ENCODE measurements around the gene ISOC2. TPM values are rescaled to one million over a fixed set of nuclear protein-coding genes. Genes with fewer than 3 reads are reported as not detected.

ISOC2 gene
- total and polyA plus RNA-seq, 9 of the 15 experiments (the other 6 are each of a cell fraction or from before 2014, with no cell fraction given): 1.2 to 229 (median 58.3) TPM

GRCh38 chr19:55431183-55431582, 30.3 kb downstream of the ISOC2 start (continued):
- TF ChIP-seq HOMEZ (CRISPR knock-in tag; IDR thresholded peaks at IDR 0.05): no peak

GRCh38 chr19:55426042-55426441, 35.4 kb downstream of the ISOC2 start:
- Histone ChIP-seq H3K4me3 (no peak overlapping the region), H3K9ac (ENCODE audit: insufficient read depth in 1 of 2, low read depth in 2 of 2, low read length in 2 of 2) (no peak overlapping the region), H3K4me2 (ENCODE audit: insufficient read depth, low read length) (no peak overlapping the region), H3K9me1 (ENCODE audit: control insufficient read depth, insufficient read depth, low read length) (no peaks in the 10 kb centered on the region), H3K27me3 (ENCODE audit: control insufficient read depth in 2 of 2, insufficient read depth in 2 of 2, low read length in 2 of 2) (peaks cover 11 to 15% of the 10 kb centered on the region in 2 experiments), H3K27ac (ENCODE audit: extremely low read depth, low read depth, low read length) (no peak overlapping the region), H4K20me1 (replicated peaks; ENCODE audit: control insufficient read depth, insufficient read depth, low read length) (no peaks in the 10 kb centered on the region), H2AFZ (ENCODE audit: low read depth, low read length) (no peak overlapping the region), H3K9me3 (replicated peaks; ENCODE audit: control insufficient read depth, insufficient read depth, low read depth, low read length) (peaks cover 4% of the 10 kb centered on the region; the same call in 1 of the 2 replicates), H3K79me2 (ENCODE audit: control insufficient read depth, insufficient read depth, low read length) (no peaks in the 10 kb centered on the region), H3K4me1 (replicated peaks in 1 of 2; ENCODE audit: control insufficient read depth in 2 of 2, insufficient read depth in 2 of 2, low read length in 2 of 2) (no peaks in the 10 kb centered on the region; a peak in 1 of 5 replicates), H3K36me3 (ENCODE audit: control insufficient read depth, insufficient read depth, low read length) (no peaks in the 10 kb centered on the region)
- 5% methylated on average over 2 of the region's 2 CpGs for whole genome bisulfite sequencing (ENCODE audit: insufficient coverage, low coverage, missing lambda C conversion rate)
- TF ChIP-seq ZNF830 (CRISPR knock-in tag; IDR thresholded peaks at IDR 0.05) (no peak), KAT7 (CRISPR knock-in tag; IDR thresholded peaks at IDR 0.05; ENCODE audit: borderline replicate concordance) (no peak), ZNF717 (CRISPR knock-in tag; IDR thresholded peaks at IDR 0.05) (no peak)
- in situ Hi-C loops (cut with MboI): loop anchor here (25.0 kb wide), 1 partner anchor 764 kb away; the partner anchor contains the start of gene LILRB4
- ATAC-seq (no peak), FAIRE-seq (no peak), DNase-seq (ENCODE audit: extremely low read depth in 1 of 4, low spot score in 3 of 4) (no peak)
- no TSS peak for BruUV-seq (replicated peaks)
- intact Hi-C loops (cut with micrococcal nuclease): no loop called here
- ChIA-PET CTCF (ENCODE audit: low intra/inter-chr PET ratio) (no interaction called here), POLR2A (no interaction called here)
